GM13977 (cell line): ENCODE data around the gene SH3PXD2B.

ENCODE experiments used
- DNase-seq: peaks from one replicate; pipeline ENCODE4 v3.0.0; 2012; ENCODE audit warnings: low spot score
- in situ Hi-C: fragments of 300-500 bp; cut with MboI; formaldehyde crosslinking; loops from one replicate; pipeline ENCODE4 v1.12.0; 2022; ENCODE audit warnings: low sequenced_read_pairs, low pct_unique_long_range_greater_than_20kb, mixed read lengths, inconsistent platforms; ENCODE audit not compliant: unreplicated experiment
- TF ChIP-seq, protein P1 (sequence below): IDR thresholded peaks from 2 replicates; pipeline ENCODE4 v1.5.1; 2012; ENCODE audit warnings: mild to moderate bottlenecking, control low read depth; ENCODE audit not compliant: insufficient read depth; ENCODE audit errors: extremely low read depth, missing control alignments

The SH3PXD2B gene

DNA sequence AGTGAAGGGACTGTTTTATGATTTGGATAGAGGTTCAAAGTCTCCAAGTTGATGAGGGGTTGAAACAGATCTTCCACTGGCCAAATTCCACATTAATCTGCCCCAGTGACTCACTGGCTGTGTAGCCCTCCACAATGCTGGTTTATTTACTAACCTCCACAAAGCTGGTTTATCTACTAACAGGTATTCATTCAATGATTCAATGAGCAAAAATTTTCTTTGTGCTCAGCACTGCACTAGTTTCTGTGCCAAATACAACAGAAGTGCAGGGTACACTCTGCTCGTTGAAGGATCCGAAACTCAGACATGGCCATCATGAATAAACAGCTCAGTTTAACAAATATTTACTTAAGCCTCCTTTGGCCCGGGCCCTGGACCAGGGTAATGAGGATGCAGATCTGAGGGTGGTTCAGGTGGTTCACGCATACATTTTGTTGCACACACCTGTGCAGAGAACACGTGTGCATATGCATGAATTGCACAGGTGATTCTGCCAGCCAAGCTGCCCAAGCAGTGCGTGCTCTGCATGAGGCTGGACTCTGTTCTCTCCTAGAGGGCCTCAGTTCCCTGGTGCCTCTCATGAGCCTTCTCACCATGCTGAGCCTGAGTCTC is 71.0 kb downstream of the SH3PXD2B start:
- in situ Hi-C loops: no loop called here
- DNase-seq: no peak
- TF ChIP-seq, protein P1, sequence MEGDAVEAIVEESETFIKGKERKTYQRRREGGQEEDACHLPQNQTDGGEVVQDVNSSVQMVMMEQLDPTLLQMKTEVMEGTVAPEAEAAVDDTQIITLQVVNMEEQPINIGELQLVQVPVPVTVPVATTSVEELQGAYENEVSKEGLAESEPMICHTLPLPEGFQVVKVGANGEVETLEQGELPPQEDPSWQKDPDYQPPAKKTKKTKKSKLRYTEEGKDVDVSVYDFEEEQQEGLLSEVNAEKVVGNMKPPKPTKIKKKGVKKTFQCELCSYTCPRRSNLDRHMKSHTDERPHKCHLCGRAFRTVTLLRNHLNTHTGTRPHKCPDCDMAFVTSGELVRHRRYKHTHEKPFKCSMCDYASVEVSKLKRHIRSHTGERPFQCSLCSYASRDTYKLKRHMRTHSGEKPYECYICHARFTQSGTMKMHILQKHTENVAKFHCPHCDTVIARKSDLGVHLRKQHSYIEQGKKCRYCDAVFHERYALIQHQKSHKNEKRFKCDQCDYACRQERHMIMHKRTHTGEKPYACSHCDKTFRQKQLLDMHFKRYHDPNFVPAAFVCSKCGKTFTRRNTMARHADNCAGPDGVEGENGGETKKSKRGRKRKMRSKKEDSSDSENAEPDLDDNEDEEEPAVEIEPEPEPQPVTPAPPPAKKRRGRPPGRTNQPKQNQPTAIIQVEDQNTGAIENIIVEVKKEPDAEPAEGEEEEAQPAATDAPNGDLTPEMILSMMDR: no peak

DNA sequence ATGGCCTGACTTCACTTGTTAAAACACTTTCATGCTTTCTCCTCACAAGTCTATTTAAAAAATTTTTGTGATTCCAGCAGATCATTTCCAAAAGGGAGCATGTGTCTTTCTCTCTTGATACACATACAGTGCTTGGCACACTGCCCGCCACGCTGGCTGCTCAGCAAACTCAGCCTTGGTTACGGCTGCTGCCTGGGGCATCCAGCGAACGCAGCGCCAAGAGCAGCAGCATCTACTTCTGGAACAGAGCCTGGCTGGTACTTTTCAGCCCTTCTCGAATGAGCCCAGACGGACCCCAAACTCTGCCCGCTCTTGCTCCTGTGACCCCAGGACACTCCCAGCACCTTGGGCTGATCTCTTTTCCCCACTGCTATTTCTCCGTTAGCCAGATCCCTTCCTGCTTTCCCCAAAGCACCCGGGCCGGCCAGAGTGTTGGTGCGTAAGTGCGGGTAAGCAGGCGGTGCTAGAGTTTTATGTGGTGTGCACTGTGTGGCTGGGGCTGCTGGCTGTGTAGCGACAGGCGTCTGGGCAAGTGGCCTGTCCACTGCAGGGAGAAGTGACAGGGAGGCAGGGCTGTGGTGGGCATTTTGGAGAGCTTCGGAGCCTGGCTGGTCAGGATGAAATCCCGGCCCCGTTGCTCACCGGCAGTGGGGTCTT is 73.2 kb downstream of the SH3PXD2B start:
- no peak for DNase-seq
- in situ Hi-C loops: no loop called here
- TF ChIP-seq, protein P1: no peak

DNA sequence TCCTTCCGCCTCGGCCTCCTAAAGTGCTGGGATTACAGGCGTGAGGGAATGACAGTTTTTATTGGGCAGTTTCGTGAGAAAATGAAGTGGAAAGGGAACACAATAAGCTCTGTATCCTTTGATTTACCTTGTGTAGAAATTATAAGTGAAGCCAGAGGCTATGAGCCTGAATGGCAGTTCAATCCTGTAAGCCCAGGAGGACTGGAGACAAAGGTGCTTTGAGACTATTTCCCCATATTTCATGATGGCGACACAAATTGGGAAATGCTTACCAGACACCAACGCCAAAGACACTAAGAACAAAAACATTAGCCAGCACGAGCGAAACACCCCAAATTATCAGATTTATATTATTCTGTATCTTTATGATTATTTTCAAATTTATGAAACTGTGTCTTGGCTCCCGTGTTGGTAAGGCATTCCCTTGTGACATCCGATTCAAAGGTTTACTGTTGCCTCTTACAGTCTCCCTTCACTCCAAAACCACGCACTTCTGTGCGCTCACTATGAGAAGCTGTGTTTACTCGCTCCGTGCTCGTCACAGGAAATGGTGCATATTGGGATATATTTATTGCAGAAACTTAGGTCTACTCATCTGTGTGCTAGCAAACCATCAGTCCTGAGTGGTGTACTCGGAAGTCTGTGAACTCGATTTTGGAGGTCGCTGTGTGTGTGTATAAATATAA is 73.9 kb downstream of the SH3PXD2B start:
- in situ Hi-C loops: no loop called here
- TF ChIP-seq, protein P1: no peak
- no peak for DNase-seq

- DNase-seq: no peak
- in situ Hi-C loops: no loop called here
- TF ChIP-seq, protein P1: no peak
These were observed 74.8 kb downstream of the SH3PXD2B start for GRCh38 chr5:172379481-172379880.

- in situ Hi-C loops: no loop called here
- DNase-seq: no peak
- TF ChIP-seq, protein P1: no peak
These were observed 76.5 kb downstream of the SH3PXD2B start for GRCh38 chr5:172377856-172378255.

DNA sequence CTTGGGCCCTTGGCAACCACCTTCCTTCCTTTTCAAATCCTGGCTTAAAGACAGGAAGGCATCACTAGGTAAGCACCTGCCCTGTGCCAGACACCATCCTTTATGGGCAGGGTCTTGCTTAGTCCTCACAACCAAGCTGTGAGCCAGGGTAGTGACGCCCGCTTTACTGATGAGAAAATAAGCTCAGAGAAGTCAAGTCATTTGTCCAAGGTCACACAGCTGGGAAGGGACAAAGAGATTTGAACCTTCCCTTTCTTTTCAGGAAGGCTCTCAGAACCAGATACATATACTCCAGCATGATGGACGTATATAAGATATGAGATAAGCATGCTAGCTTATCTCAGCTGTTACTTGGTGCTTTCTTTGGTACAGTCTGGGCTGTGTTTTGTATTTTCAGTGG is 76.9 kb downstream of the SH3PXD2B start:
- in situ Hi-C loops: no loop called here
- TF ChIP-seq, protein P1: no peak
- DNase-seq: no peak
